ENCODE results near the gene RNASE12. TPM values are rescaled to one million over a fixed set of nuclear protein-coding genes. Genes with fewer than 3 reads are reported as not detected.

The RNASE12 gene
- total and polyA plus RNA-seq, 9 of the 15 experiments (the other 6 are each of a cell fraction or from before 2014, with no cell fraction given) = 0.24 TPM; not detected in 8

DNA sequence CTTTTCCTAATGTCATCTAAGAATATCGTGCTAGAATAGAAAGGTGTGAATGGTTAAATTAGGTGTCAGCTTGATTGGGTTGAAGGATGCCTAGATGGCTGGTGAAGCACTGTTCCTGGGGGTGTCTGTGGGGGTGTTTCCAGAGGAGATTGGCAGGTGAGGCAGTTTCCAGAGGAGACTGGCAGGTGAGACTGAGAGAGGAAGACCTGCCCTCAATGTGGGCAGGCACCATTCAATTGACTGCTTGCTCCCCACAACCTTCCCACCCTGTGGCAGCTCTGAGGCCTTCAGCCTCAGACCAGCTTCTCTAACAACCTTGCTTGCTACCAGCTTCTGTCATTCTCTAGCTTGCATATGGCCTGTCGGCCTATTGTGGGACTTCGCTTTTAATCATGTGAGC, 39.6 kb downstream of the RNASE12 start (continued):
- TF ChIP-seq CHD7 (IDR thresholded peaks at IDR 0.05; ENCODE audit: low read depth, low read length) (no peak), ZNF133 (CRISPR knock-in tag; IDR thresholded peaks at IDR 0.05) (no peak), SIN3B (IDR thresholded peaks at IDR 0.05; ENCODE audit: low read depth) (no peak), ZNF140 (CRISPR knock-in tag; IDR thresholded peaks at IDR 0.05) (no peak), ZC3H4 (CRISPR knock-in tag; IDR thresholded peaks at IDR 0.05; ENCODE audit: borderline replicate concordance) (no peak), NFYB (IDR thresholded peaks at IDR 0.05; ENCODE audit: extremely low read depth, insufficient read length) (no peak), ARID3A (IDR thresholded peaks at IDR 0.05; ENCODE audit: borderline replicate concordance, low read depth, low read length) (no peak), PPARD (CRISPR knock-in tag; IDR thresholded peaks at IDR 0.05) (no peak), PHF20 (IDR thresholded peaks at IDR 0.05; ENCODE audit: partially characterized antibody) (no peak), ZNF24 (IDR thresholded peaks at IDR 0.05) (no peak)
- TF ChIP-seq, protein P1, sequence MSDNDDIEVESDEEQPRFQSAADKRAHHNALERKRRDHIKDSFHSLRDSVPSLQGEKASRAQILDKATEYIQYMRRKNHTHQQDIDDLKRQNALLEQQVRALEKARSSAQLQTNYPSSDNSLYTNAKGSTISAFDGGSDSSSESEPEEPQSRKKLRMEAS (CRISPR knock-in tag; IDR thresholded peaks at IDR 0.05) = no peak

Data from K562 (cell line).